Sigmoid colon (tissue), 4 donors: ENCODE results near the gene CEACAM21.

ENCODE experiments used
- CTCF ChIP-seq, 4 experiments: fragments of 450-650 bp in 3 of 4; fragments of 200-600 bp in 1 of 4; IDR thresholded peaks; one replicate each; pipeline ENCODE4 v1.5.1; 2016 to 2019; ENCODE audit warnings: antibody characterized with exemption in 4 of 4, mild to moderate bottlenecking in 3 of 4, moderate library complexity in 2 of 4
- EP300 ChIP-seq, 4 donors: sonication (generic); formaldehyde crosslinking; IDR thresholded peaks; one replicate each; pipeline ENCODE4 v1.6.1; 2017; ENCODE audit warnings: antibody characterized with exemption in 4 of 4
- POLR2A ChIP-seq, 2 donors: fragments of 450-650 bp; IDR thresholded peaks; one replicate each; pipeline ENCODE4 v1.6.1; 2016; ENCODE audit warnings: antibody characterized with exemption in 2 of 2, mild to moderate bottlenecking in 2 of 2, moderate library complexity in 2 of 2
- POLR2AphosphoS5 ChIP-seq, 4 donors: sonication (generic); formaldehyde crosslinking; IDR thresholded peaks; one replicate each; pipeline ENCODE4 v1.6.1; 2017; ENCODE audit warnings: antibody characterized with exemption in 4 of 4

- no peak for TF ChIP-seq POLR2AphosphoS5 (IDR thresholded peaks at IDR 0.05)
- no peak for TF ChIP-seq POLR2A (IDR thresholded peaks at IDR 0.05)
- TF ChIP-seq CTCF (IDR thresholded peaks at IDR 0.05): no peak
- no peak for TF ChIP-seq EP300 (IDR thresholded peaks at IDR 0.05)
These were observed 6.3 kb upstream of the CEACAM21 start for GRCh38 chr19:41569481-41570150.
